Activated naive CD8-positive, alpha-beta T cell treated with anti-CD3 and anti-CD28 coated beads for 36 hours (primary cell): Measurements from ENCODE around the gene CAMKMT. TPM values are rescaled to one million over a fixed set of nuclear protein-coding genes. Genes with fewer than 3 reads are reported as not detected.

Experiments
- DNase-seq: peaks from one replicate; pipeline ENCODE4 v3.0.0; 2021
- H3K27ac Mint-ChIP-seq: one replicate; pipeline ENCODE4 v1.8.0; 2022; ENCODE audit warnings: mild to moderate bottlenecking, moderate library complexity, mixed read lengths
- H3K27me3 Mint-ChIP-seq: one replicate; pipeline ENCODE4 v1.8.0; 2022; ENCODE audit warnings: mild to moderate bottlenecking, mixed read lengths
- H3K36me3 Mint-ChIP-seq: one replicate; pipeline ENCODE4 v1.8.0; 2021; ENCODE audit warnings: mild to moderate bottlenecking, mixed read lengths
- H3K4me1 Mint-ChIP-seq: one replicate; pipeline ENCODE4 v1.8.0; 2021; ENCODE audit warnings: mixed read lengths
- H3K4me3 Mint-ChIP-seq: one replicate; pipeline ENCODE4 v1.8.0; 2022; ENCODE audit warnings: mild to moderate bottlenecking, moderate library complexity, mixed read lengths
- H3K9me3 Mint-ChIP-seq: one replicate; pipeline ENCODE4 v1.8.0; 2022; ENCODE audit warnings: mixed read lengths
- total RNA-seq, 2 experiments: library from RNA; stranded (reverse); gene quantifications; one replicate each; pipeline ENCODE4 v1.2.3, GENCODE V29; 2021

CAMKMT gene
- total RNA-seq, 2 experiments from 2014 or later = 10.0 to 11.8 TPM

- no peak overlapping the region for H3K27ac Mint-ChIP-seq
- H3K27me3 Mint-ChIP-seq = no peaks in the 10 kb centered on the region
- no peak for DNase-seq
- no peaks in the 10 kb centered on the region for H3K36me3 Mint-ChIP-seq
- H3K9me3 Mint-ChIP-seq = no peaks in the 10 kb centered on the region
- no peak overlapping the region for H3K4me3 Mint-ChIP-seq
- peaks cover 9% of the 10 kb centered on the region for H3K4me1 Mint-ChIP-seq
Observed at GRCh38 chr2:44671276-44671675, 309.5 kb downstream of the CAMKMT start.

- Mint-ChIP-seq H3K27ac (no peak overlapping the region), H3K4me1 (peaks cover 9% of the 10 kb centered on the region), H3K36me3 (no peaks in the 10 kb centered on the region), H3K9me3 (no peaks in the 10 kb centered on the region), H3K4me3 (no peak overlapping the region), H3K27me3 (no peaks in the 10 kb centered on the region)
- DNase-seq = no peak
Observed at GRCh38 chr2:44671916-44672315, 310.2 kb downstream of the CAMKMT start.

- H3K27me3 Mint-ChIP-seq = no peaks in the 10 kb centered on the region
- H3K9me3 Mint-ChIP-seq = no peaks in the 10 kb centered on the region
- no peak for DNase-seq
- H3K36me3 Mint-ChIP-seq = no peaks in the 10 kb centered on the region
- H3K4me3 Mint-ChIP-seq = no peak overlapping the region
- H3K4me1 Mint-ChIP-seq = peaks cover 9% of the 10 kb centered on the region
- H3K27ac Mint-ChIP-seq = no peak overlapping the region
Observed at GRCh38 chr2:44672431-44672830, 310.7 kb downstream of the CAMKMT start.

GRCh38 chr2:44674473-44675284, 312.9 kb downstream of the CAMKMT start:
- DNase-seq = no peak
- Mint-ChIP-seq H3K36me3 (no peaks in the 10 kb centered on the region), H3K27ac (no peak overlapping the region), H3K4me3 (no peak overlapping the region), H3K4me1 (peaks cover 9% of the 10 kb centered on the region), H3K9me3 (no peaks in the 10 kb centered on the region), H3K27me3 (no peaks in the 10 kb centered on the region)

GRCh38 chr2:44676379-44676778, 314.6 kb downstream of the CAMKMT start:
- H3K36me3 Mint-ChIP-seq = no peaks in the 10 kb centered on the region
- no peaks in the 10 kb centered on the region for H3K9me3 Mint-ChIP-seq
- no peaks in the 10 kb centered on the region for H3K27me3 Mint-ChIP-seq
- H3K4me1 Mint-ChIP-seq = peaks cover 9% of the 10 kb centered on the region
- DNase-seq = no peak
- H3K4me3 Mint-ChIP-seq = no peak overlapping the region
- H3K27ac Mint-ChIP-seq = no peak overlapping the region

- Mint-ChIP-seq H3K4me1 (no peaks in the 10 kb centered on the region), H3K27ac (no peak overlapping the region), H3K36me3 (no peaks in the 10 kb centered on the region), H3K27me3 (no peaks in the 10 kb centered on the region), H3K9me3 (no peaks in the 10 kb centered on the region), H3K4me3 (no peak overlapping the region)
- no peak for DNase-seq
Observed at GRCh38 chr2:44679584-44679983, 317.8 kb downstream of the CAMKMT start.

GRCh38 chr2:44679990-44680389, 318.2 kb downstream of the CAMKMT start:
- Mint-ChIP-seq H3K4me3 (no peak overlapping the region), H3K4me1 (no peaks in the 10 kb centered on the region), H3K27ac (no peak overlapping the region), H3K27me3 (no peaks in the 10 kb centered on the region), H3K9me3 (no peaks in the 10 kb centered on the region), H3K36me3 (no peaks in the 10 kb centered on the region)
- DNase-seq = no peak

- Mint-ChIP-seq H3K4me1 (no peaks in the 10 kb centered on the region), H3K36me3 (no peaks in the 10 kb centered on the region), H3K27me3 (no peaks in the 10 kb centered on the region), H3K27ac (no peak overlapping the region), H3K9me3 (no peaks in the 10 kb centered on the region), H3K4me3 (no peak overlapping the region)
- no peak for DNase-seq
Observed at GRCh38 chr2:44680424-44680971, 318.8 kb downstream of the CAMKMT start.

- no peaks in the 10 kb centered on the region for H3K4me1 Mint-ChIP-seq
- H3K9me3 Mint-ChIP-seq = no peaks in the 10 kb centered on the region
- H3K27me3 Mint-ChIP-seq = no peaks in the 10 kb centered on the region
- no peak for DNase-seq
- no peaks in the 10 kb centered on the region for H3K36me3 Mint-ChIP-seq
- no peak overlapping the region for H3K4me3 Mint-ChIP-seq
- no peak overlapping the region for H3K27ac Mint-ChIP-seq
Observed at GRCh38 chr2:44680983-44681531, 319.3 kb downstream of the CAMKMT start.

GRCh38 chr2:44682459-44682858, 320.7 kb downstream of the CAMKMT start:
- Mint-ChIP-seq H3K27ac (no peak overlapping the region), H3K4me1 (no peaks in the 10 kb centered on the region), H3K27me3 (no peaks in the 10 kb centered on the region), H3K4me3 (no peak overlapping the region), H3K36me3 (no peaks in the 10 kb centered on the region), H3K9me3 (no peaks in the 10 kb centered on the region)
- DNase-seq = no peak

GRCh38 chr2:44684559-44684958, 322.8 kb downstream of the CAMKMT start:
- H3K9me3 Mint-ChIP-seq = no peaks in the 10 kb centered on the region
- peaks cover 3% of the 10 kb centered on the region for H3K4me1 Mint-ChIP-seq
- no peak overlapping the region for H3K4me3 Mint-ChIP-seq
- H3K36me3 Mint-ChIP-seq = no peaks in the 10 kb centered on the region
- no peak for DNase-seq
- H3K27ac Mint-ChIP-seq = no peak overlapping the region
- no peaks in the 10 kb centered on the region for H3K27me3 Mint-ChIP-seq

- no peak for DNase-seq
Observed at GRCh38 chr2:44686561-44686960, 324.8 kb downstream of the CAMKMT start.

GRCh38 chr2:44687686-44688455, 326.1 kb downstream of the CAMKMT start:
- H3K27ac Mint-ChIP-seq = no peak overlapping the region
- peaks cover 5% of the 10 kb centered on the region for H3K4me1 Mint-ChIP-seq
- no peak overlapping the region for H3K4me3 Mint-ChIP-seq
- no peaks in the 10 kb centered on the region for H3K9me3 Mint-ChIP-seq
- H3K36me3 Mint-ChIP-seq = no peaks in the 10 kb centered on the region
- no peaks in the 10 kb centered on the region for H3K27me3 Mint-ChIP-seq
- DNase-seq = no peak

More at GRCh38 chr2:44686561-44686960, 324.8 kb downstream of the CAMKMT start:
- Mint-ChIP-seq H3K27ac (no peak overlapping the region), H3K4me3 (no peak overlapping the region), H3K27me3 (no peaks in the 10 kb centered on the region), H3K36me3 (no peaks in the 10 kb centered on the region), H3K9me3 (no peaks in the 10 kb centered on the region), H3K4me1 (peaks cover 5% of the 10 kb centered on the region)

- H3K9me3 Mint-ChIP-seq = no peaks in the 10 kb centered on the region
- H3K27ac Mint-ChIP-seq = no peak overlapping the region
- peaks cover 5% of the 10 kb centered on the region for H3K4me1 Mint-ChIP-seq
- no peak overlapping the region for H3K4me3 Mint-ChIP-seq
- DNase-seq = no peak
- H3K27me3 Mint-ChIP-seq = no peaks in the 10 kb centered on the region
- no peaks in the 10 kb centered on the region for H3K36me3 Mint-ChIP-seq
Observed at GRCh38 chr2:44688456-44689124, 326.8 kb downstream of the CAMKMT start.

- Mint-ChIP-seq H3K27ac (no peak overlapping the region), H3K36me3 (no peaks in the 10 kb centered on the region), H3K4me1 (peaks cover 5% of the 10 kb centered on the region), H3K27me3 (no peaks in the 10 kb centered on the region), H3K4me3 (no peak overlapping the region), H3K9me3 (no peaks in the 10 kb centered on the region)
- no peak for DNase-seq
Observed at GRCh38 chr2:44689516-44689915, 327.8 kb downstream of the CAMKMT start.
